ENCODE results near the gene BMP7. TPM values are rescaled to one million over a fixed set of nuclear protein-coding genes. Genes with fewer than 3 reads are reported as not detected.

BMP7 gene
- total RNA-seq, 1 donor from 2014 or later: 23.0 TPM

DNA sequence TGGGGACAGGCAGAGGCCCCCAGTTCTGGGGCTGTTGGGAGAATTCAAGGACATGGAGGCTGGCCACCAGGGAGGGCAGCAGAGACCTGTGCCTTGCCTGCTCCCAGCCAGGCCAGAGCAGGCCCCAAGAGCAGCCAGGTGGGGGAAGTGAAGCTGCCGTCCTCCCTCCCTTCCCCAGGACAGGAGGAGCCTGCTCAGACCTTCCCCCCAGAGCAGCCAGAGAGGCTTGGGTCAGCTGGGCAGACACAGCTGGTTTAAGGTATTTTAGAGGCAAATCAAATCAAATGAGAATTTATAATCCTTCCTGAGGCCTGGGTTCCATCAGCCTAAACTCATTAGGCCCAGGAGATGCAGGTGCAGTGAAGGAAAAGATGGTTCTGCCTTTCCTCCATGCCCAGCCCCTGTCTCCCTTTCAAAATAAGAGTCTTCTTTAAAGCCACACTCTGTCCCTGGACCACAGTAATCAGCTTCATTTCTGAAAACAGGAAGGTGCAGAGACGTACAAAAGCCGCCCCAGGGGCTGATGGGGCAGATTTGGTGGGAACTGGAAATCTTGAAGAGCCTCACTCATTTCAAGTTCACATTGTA lies 21.7 kb downstream of the BMP7 start:
- H3K9me3 Mint-ChIP-seq: peaks cover 8% of the 10 kb centered on the region
- no peak overlapping the region for H3K4me3 Mint-ChIP-seq
- H3K36me3 Mint-ChIP-seq: peaks cover 10% of the 10 kb centered on the region
- no peak overlapping the region for H3K27ac Mint-ChIP-seq
- no peaks in the 10 kb centered on the region for H3K27me3 Mint-ChIP-seq (ENCODE audit: low read depth)
- no peak for DNase-seq (ENCODE audit: low spot score in 2 of 2, unreplicated experiment in 2 of 2)
- TF ChIP-seq, protein P1, sequence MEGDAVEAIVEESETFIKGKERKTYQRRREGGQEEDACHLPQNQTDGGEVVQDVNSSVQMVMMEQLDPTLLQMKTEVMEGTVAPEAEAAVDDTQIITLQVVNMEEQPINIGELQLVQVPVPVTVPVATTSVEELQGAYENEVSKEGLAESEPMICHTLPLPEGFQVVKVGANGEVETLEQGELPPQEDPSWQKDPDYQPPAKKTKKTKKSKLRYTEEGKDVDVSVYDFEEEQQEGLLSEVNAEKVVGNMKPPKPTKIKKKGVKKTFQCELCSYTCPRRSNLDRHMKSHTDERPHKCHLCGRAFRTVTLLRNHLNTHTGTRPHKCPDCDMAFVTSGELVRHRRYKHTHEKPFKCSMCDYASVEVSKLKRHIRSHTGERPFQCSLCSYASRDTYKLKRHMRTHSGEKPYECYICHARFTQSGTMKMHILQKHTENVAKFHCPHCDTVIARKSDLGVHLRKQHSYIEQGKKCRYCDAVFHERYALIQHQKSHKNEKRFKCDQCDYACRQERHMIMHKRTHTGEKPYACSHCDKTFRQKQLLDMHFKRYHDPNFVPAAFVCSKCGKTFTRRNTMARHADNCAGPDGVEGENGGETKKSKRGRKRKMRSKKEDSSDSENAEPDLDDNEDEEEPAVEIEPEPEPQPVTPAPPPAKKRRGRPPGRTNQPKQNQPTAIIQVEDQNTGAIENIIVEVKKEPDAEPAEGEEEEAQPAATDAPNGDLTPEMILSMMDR (IDR thresholded peaks at IDR 0.05; ENCODE audit: unreplicated experiment): no peak
- H3K4me1 Mint-ChIP-seq: peaks cover 18% of the 10 kb centered on the region

DNA sequence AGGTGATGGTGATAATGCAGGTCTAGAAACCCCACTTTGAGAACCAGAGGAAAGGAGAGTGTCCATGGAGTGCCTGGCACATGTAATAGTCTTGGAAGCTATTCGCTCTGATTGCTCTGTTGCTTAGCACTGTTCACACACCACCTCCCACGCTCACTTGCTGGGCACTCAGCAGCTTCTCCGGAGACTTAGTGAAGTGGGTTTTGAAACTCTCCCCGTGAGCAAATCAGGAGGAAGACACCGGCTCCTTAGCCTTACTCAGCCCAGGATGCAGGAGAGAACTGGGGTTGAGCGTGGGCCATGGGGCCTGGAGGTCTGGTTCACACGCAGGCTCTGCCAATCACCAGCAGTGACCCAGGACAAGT lies 22.2 kb downstream of the BMP7 start:
- TF ChIP-seq, protein P1 (IDR thresholded peaks at IDR 0.05; ENCODE audit: unreplicated experiment): no peak
- H3K27ac Mint-ChIP-seq: peak overlapping the region; percentile 43
- peaks cover 12% of the 10 kb centered on the region for H3K9me3 Mint-ChIP-seq
- no peak for DNase-seq (ENCODE audit: low spot score in 2 of 2, unreplicated experiment in 2 of 2)
- peaks cover 18% of the 10 kb centered on the region for H3K4me1 Mint-ChIP-seq
- no peak overlapping the region for H3K4me3 Mint-ChIP-seq
- H3K36me3 Mint-ChIP-seq: peaks cover 11% of the 10 kb centered on the region
- no peaks in the 10 kb centered on the region for H3K27me3 Mint-ChIP-seq (ENCODE audit: low read depth)

DNA sequence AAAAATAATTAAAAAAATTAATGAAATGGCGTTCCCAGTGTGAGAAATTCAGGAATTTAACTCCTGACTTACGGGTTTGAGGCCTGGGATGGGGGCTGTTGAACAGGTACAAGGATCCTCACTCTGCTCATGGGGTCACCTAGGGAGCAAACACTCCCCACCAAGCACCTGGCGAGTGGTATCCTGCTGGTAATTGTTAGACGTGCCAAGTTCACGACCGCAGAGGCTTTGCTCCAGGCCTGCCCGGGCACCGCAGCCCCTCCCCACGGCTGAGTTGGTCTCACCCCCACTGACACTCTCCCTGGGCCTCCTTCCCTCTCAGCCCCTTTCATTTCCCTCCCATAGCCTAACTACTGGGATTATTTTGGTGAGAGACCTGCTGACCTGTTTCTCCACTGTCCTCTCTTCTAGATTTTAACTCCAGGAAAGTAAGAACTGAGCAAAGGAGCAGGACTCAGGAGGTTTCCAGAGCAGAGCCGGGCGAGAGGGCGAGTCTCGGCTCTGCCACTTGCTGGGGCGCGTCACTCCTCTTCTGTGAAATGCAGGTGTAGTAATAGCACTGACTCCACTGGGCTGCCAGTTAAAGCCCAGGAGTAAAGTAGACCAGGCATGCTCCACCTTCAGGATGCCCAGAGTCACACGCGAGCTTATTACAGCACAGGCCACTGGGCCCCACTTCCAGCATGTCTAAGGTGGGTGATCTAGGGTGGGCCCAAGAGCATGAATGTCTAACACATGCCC lies 22.8 kb downstream of the BMP7 start:
- Mint-ChIP-seq H3K27ac (no peak overlapping the region), H3K4me1 (peaks cover 18% of the 10 kb centered on the region), H3K27me3 (ENCODE audit: low read depth) (no peaks in the 10 kb centered on the region), H3K4me3 (no peak overlapping the region), H3K9me3 (peaks cover 16% of the 10 kb centered on the region), H3K36me3 (peaks cover 11% of the 10 kb centered on the region)
- TF ChIP-seq, protein P1 (IDR thresholded peaks at IDR 0.05; ENCODE audit: unreplicated experiment): no peak
- DNase-seq (ENCODE audit: low spot score in 2 of 2, unreplicated experiment in 2 of 2): no peak

DNA sequence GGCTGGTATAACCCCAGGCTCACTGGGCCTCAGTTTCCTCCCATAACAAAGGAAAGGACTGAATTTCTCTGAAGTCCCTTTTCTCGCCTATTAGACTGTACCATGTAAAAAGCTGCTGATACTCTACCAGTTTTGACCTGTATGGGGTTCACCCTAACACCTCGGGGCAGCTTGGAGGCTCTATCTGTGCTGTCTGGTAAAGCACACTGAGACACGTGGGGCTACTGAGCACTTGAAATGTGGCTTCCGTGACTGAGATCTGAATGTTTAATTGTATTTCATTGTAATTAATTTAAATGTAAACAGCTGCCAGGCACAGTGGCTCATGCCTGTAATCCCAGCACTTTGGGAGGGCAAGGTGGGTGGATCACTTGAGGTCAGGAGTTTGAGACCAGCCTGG lies 24.0 kb downstream of the BMP7 start:
- Mint-ChIP-seq H3K27ac (no peak overlapping the region), H3K4me1 (peaks cover 17% of the 10 kb centered on the region), H3K4me3 (no peak overlapping the region), H3K27me3 (ENCODE audit: low read depth) (no peaks in the 10 kb centered on the region), H3K36me3 (peaks cover 11% of the 10 kb centered on the region), H3K9me3 (peaks cover 12% of the 10 kb centered on the region)
- DNase-seq (ENCODE audit: low spot score in 2 of 2, unreplicated experiment in 2 of 2): no peak
- TF ChIP-seq, protein P1 (IDR thresholded peaks at IDR 0.05; ENCODE audit: unreplicated experiment): no peak

DNA sequence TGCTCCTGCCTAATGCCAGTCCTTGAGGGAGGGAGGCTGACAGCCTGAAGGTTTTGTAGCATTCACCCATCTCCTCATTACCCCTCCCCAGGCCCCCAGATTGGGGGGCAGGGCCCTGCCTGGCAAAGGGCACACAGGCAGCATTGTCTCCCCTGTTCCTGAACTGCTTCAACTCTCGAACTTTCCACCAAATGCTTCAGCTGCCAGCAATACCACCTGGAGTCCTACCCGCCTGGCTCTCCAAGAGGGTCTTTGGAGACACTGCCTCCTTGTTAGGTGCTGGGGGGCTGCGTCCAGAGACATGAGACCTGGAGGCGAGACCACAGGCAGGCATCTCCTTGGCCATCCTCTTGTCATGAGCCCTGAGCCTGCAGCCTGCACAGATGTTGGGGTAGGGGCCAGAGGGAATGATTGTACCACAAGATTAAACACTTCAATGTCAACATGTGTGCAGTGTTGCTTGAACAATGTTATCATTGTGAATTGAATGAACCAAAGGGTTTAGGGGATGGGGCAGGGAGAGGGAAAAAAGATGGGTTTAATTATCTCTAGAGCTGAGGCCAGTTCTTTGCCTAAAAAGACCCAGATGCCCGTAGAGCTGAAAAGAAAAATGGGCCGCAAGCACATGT lies 25.0 kb downstream of the BMP7 start:
- Mint-ChIP-seq H3K4me1 (peaks cover 21% of the 10 kb centered on the region), H3K9me3 (peaks cover 12% of the 10 kb centered on the region), H3K36me3 (peaks cover 11% of the 10 kb centered on the region), H3K27ac (no peak overlapping the region), H3K4me3 (no peak overlapping the region), H3K27me3 (ENCODE audit: low read depth) (no peaks in the 10 kb centered on the region)
- TF ChIP-seq, protein P1 (IDR thresholded peaks at IDR 0.05; ENCODE audit: unreplicated experiment): no peak
- DNase-seq (ENCODE audit: low spot score in 2 of 2, unreplicated experiment in 2 of 2): no peak
